ENCODE data around the gene KLHL3. TPM values are rescaled to one million over a fixed set of nuclear protein-coding genes. Genes with fewer than 3 reads are reported as not detected.

Gene KLHL3
- total RNA-seq, 1 donor from 2014 or later = 8.9 TPM

DNA sequence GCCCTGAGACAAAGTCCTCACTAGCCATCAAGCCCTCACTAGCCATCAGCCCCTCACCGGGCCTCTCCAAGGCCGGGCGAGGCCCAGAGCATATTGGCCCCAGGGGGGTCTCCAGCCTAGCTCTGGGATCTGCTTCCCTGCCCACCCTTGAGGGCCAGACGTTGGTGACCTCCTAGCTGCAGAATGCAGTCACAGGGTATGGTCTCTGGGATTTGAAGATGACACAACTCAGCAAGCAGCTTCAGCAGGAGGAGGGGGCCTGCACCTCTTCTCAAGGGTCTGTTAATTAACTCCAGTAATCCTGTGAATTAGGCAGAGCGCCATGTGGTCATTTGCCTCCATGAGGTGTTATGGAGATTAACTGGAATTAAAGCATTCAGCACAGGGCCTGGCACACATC is 119.8 kb downstream of the KLHL3 start:
- Histone ChIP-seq H4K20me1 (ENCODE audit: insufficient read depth, low read length) (no peaks in the 10 kb centered on the region), H3K27ac (ENCODE audit: low read depth, low read length) (no peak overlapping the region), H2AFZ (ENCODE audit: low read depth, low read length) (no peak overlapping the region), H3K27me3 (ENCODE audit: insufficient read depth, low read length) (no peaks in the 10 kb centered on the region), H3K9ac (ENCODE audit: low read length) (no peak overlapping the region), H3K4me2 (ENCODE audit: low read length) (no peak overlapping the region), H3K36me3 (ENCODE audit: insufficient read depth, low read length) (no peaks in the 10 kb centered on the region), H3K9me3 (ENCODE audit: insufficient read depth, low read depth, low read length) (no peaks in the 10 kb centered on the region), H3K79me2 (ENCODE audit: insufficient read depth, low read length) (no peaks in the 10 kb centered on the region), H3K4me1 (ENCODE audit: insufficient read depth, low read length) (peaks cover 24% of the 10 kb centered on the region), H3K4me3 (ENCODE audit: insufficient read depth, low read depth, low read length) (no peak overlapping the region)
- FAIRE-seq (no peak), DNase-seq (ENCODE audit: low read depth) (no peak)
- peaks cover 26% of the 10 kb centered on the region for H3K4me1 Mint-ChIP-seq (ENCODE audit: low read depth, unreplicated experiment)
- no peak overlapping the region for H3K4me3 Mint-ChIP-seq (ENCODE audit: unreplicated experiment)
- no peak for TF ChIP-seq EZH2 (IDR thresholded peaks at IDR 0.05; ENCODE audit: insufficient read depth, low read length)
- TF ChIP-seq, protein P1, sequence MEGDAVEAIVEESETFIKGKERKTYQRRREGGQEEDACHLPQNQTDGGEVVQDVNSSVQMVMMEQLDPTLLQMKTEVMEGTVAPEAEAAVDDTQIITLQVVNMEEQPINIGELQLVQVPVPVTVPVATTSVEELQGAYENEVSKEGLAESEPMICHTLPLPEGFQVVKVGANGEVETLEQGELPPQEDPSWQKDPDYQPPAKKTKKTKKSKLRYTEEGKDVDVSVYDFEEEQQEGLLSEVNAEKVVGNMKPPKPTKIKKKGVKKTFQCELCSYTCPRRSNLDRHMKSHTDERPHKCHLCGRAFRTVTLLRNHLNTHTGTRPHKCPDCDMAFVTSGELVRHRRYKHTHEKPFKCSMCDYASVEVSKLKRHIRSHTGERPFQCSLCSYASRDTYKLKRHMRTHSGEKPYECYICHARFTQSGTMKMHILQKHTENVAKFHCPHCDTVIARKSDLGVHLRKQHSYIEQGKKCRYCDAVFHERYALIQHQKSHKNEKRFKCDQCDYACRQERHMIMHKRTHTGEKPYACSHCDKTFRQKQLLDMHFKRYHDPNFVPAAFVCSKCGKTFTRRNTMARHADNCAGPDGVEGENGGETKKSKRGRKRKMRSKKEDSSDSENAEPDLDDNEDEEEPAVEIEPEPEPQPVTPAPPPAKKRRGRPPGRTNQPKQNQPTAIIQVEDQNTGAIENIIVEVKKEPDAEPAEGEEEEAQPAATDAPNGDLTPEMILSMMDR (IDR thresholded peaks at IDR 0.05; ENCODE audit: insufficient read depth, low read depth, low read length) = no peak
- no peak overlapping the region for H3K27ac Mint-ChIP-seq (ENCODE audit: unreplicated experiment)
- peaks cover 4% of the 10 kb centered on the region for H3K36me3 Mint-ChIP-seq (ENCODE audit: low read depth, unreplicated experiment)
- no peaks in the 10 kb centered on the region for H3K9me3 Mint-ChIP-seq (ENCODE audit: unreplicated experiment)
- peaks cover 10% of the 10 kb centered on the region for H3K27me3 Mint-ChIP-seq (ENCODE audit: low read depth, unreplicated experiment)

DNA sequence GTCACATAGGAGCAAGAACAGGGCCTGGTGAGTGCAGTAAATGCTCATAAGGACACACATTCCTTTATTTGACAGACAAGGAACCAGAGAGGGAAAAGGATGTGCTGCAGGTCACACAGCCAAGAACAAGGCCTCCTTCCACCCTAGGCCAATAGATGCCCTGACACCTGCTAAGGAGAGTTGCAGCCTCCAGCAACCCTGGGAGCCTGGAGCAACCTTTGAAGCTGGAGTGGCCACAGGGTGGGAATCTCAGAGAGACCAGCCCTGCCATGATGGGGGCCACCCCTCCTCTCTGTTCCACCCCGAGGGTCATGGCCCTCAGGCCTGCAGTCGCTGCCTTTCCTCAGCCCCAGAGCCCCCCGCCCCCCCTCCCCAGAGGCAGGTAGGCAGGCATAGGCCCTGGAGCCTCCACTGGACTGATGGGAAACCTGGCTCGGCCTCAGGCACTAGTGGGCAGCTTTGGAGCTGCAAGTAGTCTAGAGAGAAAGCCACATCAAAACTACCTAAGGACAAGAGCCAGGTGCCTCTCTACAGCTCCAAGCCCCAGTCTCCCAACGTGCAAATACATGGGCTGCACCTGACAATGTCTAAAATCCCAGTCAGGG is 120.6 kb downstream of the KLHL3 start:
- Histone ChIP-seq H3K9ac (ENCODE audit: low read length) (no peak overlapping the region), H2AFZ (ENCODE audit: low read depth, low read length) (no peak overlapping the region), H4K20me1 (ENCODE audit: insufficient read depth, low read length) (no peaks in the 10 kb centered on the region), H3K27ac (ENCODE audit: low read depth, low read length) (no peak overlapping the region), H3K4me1 (ENCODE audit: insufficient read depth, low read length) (peaks cover 24% of the 10 kb centered on the region), H3K36me3 (ENCODE audit: insufficient read depth, low read length) (no peaks in the 10 kb centered on the region), H3K9me3 (ENCODE audit: insufficient read depth, low read depth, low read length) (no peaks in the 10 kb centered on the region), H3K4me2 (ENCODE audit: low read length) (no peak overlapping the region), H3K4me3 (ENCODE audit: insufficient read depth, low read depth, low read length) (no peak overlapping the region), H3K27me3 (ENCODE audit: insufficient read depth, low read length) (no peaks in the 10 kb centered on the region), H3K79me2 (ENCODE audit: insufficient read depth, low read length) (no peaks in the 10 kb centered on the region)
- Mint-ChIP-seq H3K27me3 (ENCODE audit: low read depth, unreplicated experiment) (peaks cover 10% of the 10 kb centered on the region), H3K36me3 (ENCODE audit: low read depth, unreplicated experiment) (peaks cover 4% of the 10 kb centered on the region), H3K4me3 (ENCODE audit: unreplicated experiment) (no peak overlapping the region), H3K27ac (ENCODE audit: unreplicated experiment) (no peak overlapping the region), H3K9me3 (ENCODE audit: unreplicated experiment) (no peaks in the 10 kb centered on the region), H3K4me1 (ENCODE audit: low read depth, unreplicated experiment) (peaks cover 29% of the 10 kb centered on the region)
- FAIRE-seq (no peak), DNase-seq (ENCODE audit: low read depth) (no peak)
- TF ChIP-seq, protein P1 (IDR thresholded peaks at IDR 0.05; ENCODE audit: insufficient read depth, low read depth, low read length) = no peak

DNA sequence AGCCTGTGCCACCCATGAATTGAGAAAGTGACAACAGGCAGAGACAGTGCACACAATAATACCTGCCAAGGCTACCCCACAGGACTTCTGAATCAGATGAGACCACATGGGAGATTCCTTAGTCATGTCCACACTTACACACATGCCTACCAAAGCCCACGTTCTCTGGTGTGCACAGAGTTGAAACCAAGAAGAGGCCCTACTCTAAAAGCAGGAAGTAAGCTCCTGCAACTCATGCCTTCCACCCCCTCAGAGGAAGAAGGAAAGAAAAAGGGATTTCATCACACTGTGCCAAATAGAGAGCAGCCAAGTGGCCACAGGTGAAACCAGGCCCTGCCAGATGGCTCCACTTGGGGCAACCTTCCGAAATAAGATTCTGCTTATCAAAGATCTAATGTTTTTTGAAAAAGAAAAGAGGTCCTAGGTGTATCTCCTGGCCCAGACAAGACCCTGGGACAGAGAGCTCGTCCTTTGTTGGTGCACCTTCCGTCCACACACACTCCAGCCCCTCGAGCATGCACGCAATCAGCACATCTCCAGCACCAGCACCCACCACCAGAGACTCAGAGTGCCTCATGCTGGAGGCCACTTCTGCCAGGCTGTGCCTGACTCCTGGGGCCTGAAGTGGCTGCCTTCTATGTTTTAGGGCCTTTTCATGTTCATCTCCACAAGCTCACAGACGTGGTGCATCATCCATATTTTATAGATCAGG is 122.2 kb downstream of the KLHL3 start:
- no peaks in the 10 kb centered on the region for H3K9me3 Mint-ChIP-seq (ENCODE audit: unreplicated experiment)
- H3K4me1 Mint-ChIP-seq (ENCODE audit: low read depth, unreplicated experiment) = peaks cover 24% of the 10 kb centered on the region
- no peaks in the 10 kb centered on the region for H3K36me3 Mint-ChIP-seq (ENCODE audit: low read depth, unreplicated experiment)
- Histone ChIP-seq H3K4me2 (ENCODE audit: low read length) (no peak overlapping the region), H3K4me3 (ENCODE audit: insufficient read depth, low read depth, low read length) (no peak overlapping the region), H3K79me2 (ENCODE audit: insufficient read depth, low read length) (no peaks in the 10 kb centered on the region), H2AFZ (ENCODE audit: low read depth, low read length) (no peak overlapping the region), H4K20me1 (ENCODE audit: insufficient read depth, low read length) (no peaks in the 10 kb centered on the region), H3K36me3 (ENCODE audit: insufficient read depth, low read length) (no peaks in the 10 kb centered on the region), H3K27me3 (ENCODE audit: insufficient read depth, low read length) (no peaks in the 10 kb centered on the region), H3K9me3 (ENCODE audit: insufficient read depth, low read depth, low read length) (no peaks in the 10 kb centered on the region), H3K9ac (ENCODE audit: low read length) (no peak overlapping the region), H3K27ac (ENCODE audit: low read depth, low read length) (no peak overlapping the region), H3K4me1 (ENCODE audit: insufficient read depth, low read length) (peaks cover 14% of the 10 kb centered on the region)
- no peak overlapping the region for H3K4me3 Mint-ChIP-seq (ENCODE audit: unreplicated experiment)
- peaks cover 12% of the 10 kb centered on the region for H3K27me3 Mint-ChIP-seq (ENCODE audit: low read depth, unreplicated experiment)
- TF ChIP-seq, protein P1 (IDR thresholded peaks at IDR 0.05; ENCODE audit: insufficient read depth, low read depth, low read length) = no peak
- no peak overlapping the region for H3K27ac Mint-ChIP-seq (ENCODE audit: unreplicated experiment)
- DNase-seq (ENCODE audit: low read depth) (no peak), FAIRE-seq (no peak)

Measured in astrocyte (in vitro differentiated cells and primary cell).